HG03066 (cell line): Measurements from ENCODE around the gene CAVIN3.
A peak's percentile ranks its signal among the peaks of the same experiment; 100 is the strongest.
"Not testable (repeated sequence)": the region's sequence is repeated elsewhere in the genome, so short reads cannot be mapped to it uniquely, and the experiment has no call there.

Experiments used
- ATAC-seq: cut with Tn5 transposase; IDR thresholded peaks from one replicate; pipeline ENCODE4 v1.9.1; 2021; ENCODE audit warnings: low read depth; ENCODE audit not compliant: unreplicated experiment

CAVIN3 gene

GRCh38 chr11:6326985-6327384, 6.7 kb upstream of the CAVIN3 start:
- no peak for ATAC-seq

GRCh38 chr11:6326303-6326702, 6.0 kb upstream of the CAVIN3 start:
- no peak for ATAC-seq

GRCh38 chr11:6323291-6323905, 3.1 kb upstream of the CAVIN3 start:
- ATAC-seq: no peak

- no peak for ATAC-seq
Measured at GRCh38 chr11:6321961-6322362, 1.7 kb upstream of the CAVIN3 start.

- ATAC-seq: no peak
Measured at GRCh38 chr11:6321356-6321755, 1.1 kb upstream of the CAVIN3 start.

GRCh38 chr11:6319704-6320410, 444 bp downstream of the CAVIN3 start:
- peak; percentile 34 for ATAC-seq

- ATAC-seq: no peak
Measured at GRCh38 chr11:6319001-6319703, 1.1 kb downstream of the CAVIN3 start.

- ATAC-seq: no peak
Measured at GRCh38 chr11:6318204-6318603, 2.1 kb downstream of the CAVIN3 start.

GRCh38 chr11:6315811-6316425, 4.4 kb downstream of the CAVIN3 start:
- peak; percentile 59 for ATAC-seq

GRCh38 chr11:6312106-6312505, 8.2 kb downstream of the CAVIN3 start:
- ATAC-seq: no peak

- no peak for ATAC-seq
Measured at GRCh38 chr11:6307876-6308275, 12.4 kb downstream of the CAVIN3 start.

GRCh38 chr11:6305297-6305696, 15.0 kb downstream of the CAVIN3 start:
- no peak for ATAC-seq

- ATAC-seq: no peak
Measured at GRCh38 chr11:6303661-6304060, 16.6 kb downstream of the CAVIN3 start.

GRCh38 chr11:6301096-6301495, 19.2 kb downstream of the CAVIN3 start:
- ATAC-seq: no peak

GRCh38 chr11:6300325-6300724, 20.0 kb downstream of the CAVIN3 start:
- no peak for ATAC-seq

GRCh38 chr11:6298605-6299004, 21.7 kb downstream of the CAVIN3 start:
- no peak for ATAC-seq

GRCh38 chr11:6297831-6298230, 22.5 kb downstream of the CAVIN3 start:
- ATAC-seq: no peak

GRCh38 chr11:6285019-6285418, 35.3 kb downstream of the CAVIN3 start:
- no peak for ATAC-seq

GRCh38 chr11:6284250-6284649, 36.1 kb downstream of the CAVIN3 start:
- no peak for ATAC-seq

GRCh38 chr11:6283453-6284023, 36.8 kb downstream of the CAVIN3 start:
- ATAC-seq: no peak

GRCh38 chr11:6280809-6281208, 39.5 kb downstream of the CAVIN3 start:
- ATAC-seq: not testable (repeated sequence)
